ENCODE measurements around the gene HEPHL1.
"Not testable (repeated sequence)": the region's sequence is repeated elsewhere in the genome, so short reads cannot be mapped to it uniquely, and the experiment has no call there.

HEPHL1 gene

DNA sequence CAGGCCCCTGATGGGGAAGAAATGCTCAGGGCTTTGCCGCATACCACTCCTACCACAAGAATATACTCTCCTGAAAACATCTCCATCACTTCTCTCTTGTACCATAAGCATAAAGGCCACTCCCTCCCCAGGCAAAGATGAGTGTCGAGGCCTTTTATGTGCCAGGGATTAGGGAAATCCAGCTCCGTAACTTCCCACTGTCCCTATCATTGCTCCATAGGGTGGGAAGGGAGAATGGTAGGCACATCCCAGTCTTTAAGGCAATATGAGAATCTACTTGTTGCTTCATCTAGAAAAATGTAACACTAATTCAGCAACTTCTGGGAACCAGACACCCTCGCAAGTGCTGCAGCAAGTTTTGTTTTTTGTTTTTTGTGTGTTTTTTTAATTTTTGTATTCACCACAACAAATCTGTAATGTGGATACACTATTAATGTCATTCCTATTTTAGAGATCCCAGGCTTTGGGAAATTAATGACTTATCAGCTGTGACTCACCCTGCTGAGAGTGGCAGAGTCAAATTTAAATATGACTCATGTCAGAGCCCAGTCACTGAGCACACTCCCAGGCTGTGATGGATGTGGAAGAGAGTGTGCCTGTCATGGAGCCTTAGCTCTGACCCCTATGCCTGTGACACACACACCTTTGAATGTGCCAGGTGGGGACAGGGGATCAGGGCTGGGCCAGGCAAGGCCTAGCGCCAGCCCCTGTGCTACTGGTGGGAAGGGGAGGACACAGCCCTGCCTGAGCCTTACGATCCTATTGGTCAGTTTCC is 130.9 kb downstream of the HEPHL1 start:
- peak; percentile 69 for DNase-seq (ENCODE audit: low spot score)

DNA sequence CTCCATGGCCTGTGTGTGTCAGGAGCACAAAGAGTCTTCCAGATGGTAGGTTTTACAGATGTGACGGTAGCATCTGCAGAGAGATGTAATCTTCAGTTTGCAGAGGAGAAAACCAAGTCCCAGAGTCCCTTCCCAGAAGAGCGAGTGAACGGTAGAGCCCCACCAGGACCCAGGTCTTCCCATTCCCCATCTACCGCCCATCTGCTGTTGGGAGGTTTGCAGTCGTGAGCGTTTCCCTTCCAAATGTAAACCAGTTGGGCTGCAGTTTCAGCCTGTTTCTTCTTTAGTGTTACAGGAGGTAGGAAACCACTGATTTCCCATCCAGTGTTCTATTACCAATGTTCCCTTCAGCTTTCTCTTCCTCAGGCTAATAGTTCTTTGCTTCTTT is 131.5 kb downstream of the HEPHL1 start:
- no peak for DNase-seq (ENCODE audit: low spot score)

- DNase-seq (ENCODE audit: low spot score) = no peak
Measured at GRCh38 chr11:94153320-94153719, 132.2 kb downstream of the HEPHL1 start.

DNA sequence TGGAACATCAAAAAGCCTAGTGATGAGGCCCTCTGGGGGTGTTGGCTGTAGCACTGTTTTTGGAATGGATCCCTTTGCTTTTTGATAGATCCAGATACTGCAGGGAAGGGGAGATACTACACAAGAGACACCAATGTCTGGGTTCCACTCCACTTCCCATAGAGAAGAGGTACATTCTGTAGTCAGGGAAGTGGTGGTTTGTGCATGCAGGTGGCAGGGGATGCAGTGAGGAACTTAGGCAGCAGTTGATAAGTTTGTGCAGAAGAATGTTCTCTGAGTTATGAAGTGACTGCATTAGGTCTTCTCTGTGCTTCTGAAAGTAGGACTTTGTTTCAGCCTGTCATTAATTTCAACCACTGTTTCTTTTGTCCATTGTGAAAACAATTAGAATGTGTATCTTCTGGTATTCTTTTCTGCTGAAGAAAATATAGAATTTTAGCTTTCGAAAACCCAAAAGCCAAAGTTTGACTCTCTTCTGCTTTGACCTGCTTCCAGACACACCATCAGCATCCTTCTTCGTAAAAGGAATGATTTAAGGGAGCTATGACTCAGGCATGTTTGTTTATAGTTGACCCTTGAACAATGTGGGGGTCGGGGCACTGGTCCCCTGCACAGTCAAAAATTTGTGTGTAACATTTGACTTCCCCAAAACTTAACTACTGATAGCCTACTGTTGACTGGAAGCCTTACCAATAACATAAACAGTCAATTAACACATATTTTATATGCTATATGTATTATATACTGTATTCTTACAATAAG is 133.1 kb downstream of the HEPHL1 start:
- DNase-seq (ENCODE audit: low spot score) = no peak

DNA sequence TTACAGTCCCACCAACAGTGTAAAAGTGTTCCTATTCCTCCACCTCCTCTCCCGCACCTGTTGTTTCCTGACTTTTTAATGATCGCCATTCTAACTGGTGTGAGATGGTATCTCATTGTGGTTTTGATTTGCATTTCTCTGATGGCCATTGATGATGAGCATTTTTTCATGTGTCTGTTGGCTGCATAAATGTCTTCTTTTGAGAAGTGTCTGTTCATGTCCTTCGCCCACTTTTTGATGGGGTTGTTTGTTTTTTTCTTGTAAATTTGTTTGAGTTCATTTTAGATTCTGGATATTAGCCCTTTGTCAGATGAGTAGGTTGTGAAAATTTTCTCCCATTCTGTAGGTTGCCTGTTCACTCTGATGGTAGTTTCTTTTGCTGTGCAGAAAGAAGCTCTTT is 136.2 kb downstream of the HEPHL1 start:
- DNase-seq (ENCODE audit: low spot score) = not testable (repeated sequence)
